Measurements from ENCODE around the gene RAF1. TPM values are rescaled to one million over a fixed set of nuclear protein-coding genes. Genes with fewer than 3 reads are reported as not detected.

The RAF1 gene
- 54.6 to 60.8 TPM (median 56.4 TPM) in 5 replicates for total RNA-seq (2022; extraction: Qiagen RNA extraction; ENCODE audit: low read depth)

DNA sequence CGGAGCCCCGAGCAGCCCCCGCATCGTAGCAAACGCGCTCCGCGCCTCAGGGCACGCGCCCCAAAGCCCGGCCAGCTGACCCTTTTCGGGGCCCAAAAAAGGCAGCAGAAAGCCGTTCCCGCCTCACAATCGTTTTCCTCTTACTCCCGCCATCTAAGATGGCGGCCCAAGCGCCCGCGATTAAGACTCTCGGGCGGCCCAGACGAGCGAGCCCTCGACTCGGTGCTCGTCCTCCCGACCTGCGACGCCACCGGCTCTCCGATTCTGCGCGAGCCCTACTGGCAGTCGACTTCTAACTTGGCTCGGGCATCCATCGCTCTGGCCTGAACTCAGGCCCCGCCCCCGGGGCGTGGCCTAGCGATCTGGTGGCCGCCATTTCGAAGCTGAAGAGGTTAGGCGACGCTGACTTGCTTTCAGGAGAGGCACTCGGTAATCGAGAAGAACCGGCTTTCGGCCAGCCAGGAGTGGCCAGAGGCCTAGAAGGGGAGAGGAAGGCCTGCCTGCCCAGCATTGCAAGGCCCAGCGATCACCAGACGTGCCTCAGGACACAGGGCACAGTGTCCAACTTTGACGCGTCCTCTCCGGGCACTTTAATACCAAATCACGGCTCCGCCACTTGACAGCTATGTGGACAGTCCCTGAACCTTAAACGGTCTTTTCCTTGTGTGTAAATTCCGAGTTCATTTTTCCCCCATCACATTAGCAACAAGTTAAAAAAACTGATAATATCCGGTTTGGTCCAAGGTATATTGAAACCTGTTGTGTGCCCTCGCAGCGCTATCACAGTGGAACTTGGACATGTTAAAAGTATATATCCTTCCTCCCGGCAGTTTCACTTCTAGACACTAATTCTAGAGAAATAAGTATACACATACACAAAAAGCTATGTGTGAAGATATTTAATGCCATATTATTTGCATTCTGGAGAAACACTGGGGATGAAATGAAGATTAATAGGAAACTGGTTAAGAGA is at the start of gene RAF1:
Gene RAF1 (minus strand): TSS at position 182 of the 973 bp plus-strand sequence. CDS start 45,396 bp downstream, outside the sequence.

DNA sequence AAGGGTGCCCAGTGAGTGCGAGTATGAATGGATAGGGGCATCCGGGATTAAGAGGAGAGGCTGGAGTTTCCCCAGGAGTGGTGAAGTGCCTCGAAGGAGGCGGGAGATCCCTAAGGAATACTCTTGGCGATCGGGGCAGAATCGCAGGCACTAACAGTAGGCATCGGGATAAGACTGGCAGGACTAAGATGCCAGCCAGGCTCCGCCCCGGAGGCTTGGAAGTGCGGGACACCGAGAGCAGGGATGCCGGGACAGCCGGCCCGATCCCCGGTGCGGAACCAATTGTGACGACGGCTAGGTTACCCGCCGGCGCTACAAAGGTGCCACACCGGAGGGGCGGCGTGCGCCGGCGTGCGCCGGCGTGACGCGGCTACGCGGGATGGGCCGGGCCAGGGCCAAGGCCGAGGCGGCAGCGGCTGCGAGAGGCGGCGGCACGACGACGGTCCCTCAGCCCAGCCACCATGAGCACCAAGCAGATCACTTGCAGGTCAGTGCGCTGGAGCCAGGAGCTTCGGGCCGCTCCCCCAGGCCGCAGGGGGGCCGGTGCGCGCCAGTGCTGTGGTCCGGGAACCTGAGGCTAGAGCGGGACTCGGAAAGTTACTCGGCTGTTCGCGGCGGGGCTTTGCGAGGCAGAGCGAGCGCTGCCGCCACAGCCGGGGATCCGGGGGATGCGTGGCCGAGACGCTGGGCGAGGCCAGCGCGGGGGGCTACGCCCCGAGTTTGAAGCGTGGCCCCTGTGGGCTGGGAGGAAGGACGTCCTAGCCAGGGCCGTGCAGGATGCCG is 107.0 kb downstream of the RAF1 start, which contains the start of gene MKRN2:
Gene MKRN2 (plus strand): TSS at position 398 of the 783 bp plus-strand sequence. CDS start 64 bp downstream, at position 462.

DNA sequence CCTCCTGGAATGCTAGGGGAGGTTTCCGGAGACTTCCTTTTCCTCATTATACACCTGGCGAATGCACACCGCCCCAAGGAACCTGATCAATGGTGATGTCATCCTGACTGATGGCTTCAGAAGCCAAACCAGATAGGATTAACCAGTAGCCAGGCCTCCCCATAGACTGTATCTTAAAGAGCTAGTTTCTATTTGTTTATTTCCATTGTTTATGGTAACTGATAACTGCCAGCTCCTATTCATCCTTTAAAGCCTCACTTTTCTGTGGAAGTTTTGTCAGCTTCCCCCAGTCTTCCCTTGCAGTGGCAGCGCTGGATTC is 118.5 kb downstream of the RAF1 start, which contains the start of gene MKRN2OS:
Gene MKRN2OS (minus strand): TSS at position 27 of the 319 bp plus-strand sequence. CDS start 35 bp downstream, outside the sequence.

Other genes starting within 250 kb of the RAF1 start
- 15.8 to 18.5 TPM (median 17.3 TPM) in 5 replicates for gene TSEN2, start 179.6 kb downstream of the RAF1 start, total RNA-seq (2022; extraction: Qiagen RNA extraction; ENCODE audit: low read depth)
- gene MKRN2OS, start 118.6 kb downstream of the RAF1 start, total RNA-seq (2022; extraction: Qiagen RNA extraction; ENCODE audit: low read depth) = not detected in 5 replicates
- gene MKRN2, start 107.0 kb downstream of the RAF1 start, total RNA-seq (2022; extraction: Qiagen RNA extraction; ENCODE audit: low read depth) = 22.7 to 25.3 TPM (median 23.5 TPM) in 5 replicates
- 0.16 to 0.88 TPM (median 0.57 TPM) in 5 replicates for gene TMEM40, start 95.1 kb upstream of the RAF1 start, total RNA-seq (2022; extraction: Qiagen RNA extraction; ENCODE audit: low read depth)
- 0.31 to 0.45 TPM (median 0.40 TPM) in 5 replicates for gene CAND2, start 132.6 kb upstream of the RAF1 start, total RNA-seq (2022; extraction: Qiagen RNA extraction; ENCODE audit: low read depth)
- 2,287 to 2,788 TPM (median 2,428 TPM) in 5 replicates for gene RPL32, start 177.4 kb upstream of the RAF1 start, total RNA-seq (2022; extraction: Qiagen RNA extraction; ENCODE audit: low read depth)